NCI-H460 (cell line): ENCODE results near the gene SPTA1. TPM values are rescaled to one million over a fixed set of nuclear protein-coding genes. Genes with fewer than 3 reads are reported as not detected.

Experiments
- DNase-seq: peaks from one replicate; pipeline ENCODE4 v3.0.0-alpha.2; 2016; ENCODE audit warnings: low read depth; ENCODE audit errors: extremely low read depth
- total RNA-seq: library from RNA; depleted of rRNA; stranded (reverse); fragments of >200 nt; shearing (Covaris generic); gene quantifications from 2 replicates; pipeline ENCODE4 v1.2.3, GENCODE V29; 2014; rRNA removed

The SPTA1 gene
- total RNA-seq, 1 experiment from 2014 or later, result 1.1 TPM

GRCh38 chr1:158583962-158584361 lies 102.6 kb downstream of the SPTA1 start:
- no peak for DNase-seq

GRCh38 chr1:158579733-158580132 lies 106.8 kb downstream of the SPTA1 start, which contains the start of gene OR10X1:
Gene OR10X1 (minus strand): TSS chr1:158579899. CDS start chr1:158579899, 0 bp downstream.
- DNase-seq, result no peak

GRCh38 chr1:158577561-158577960 lies 109.0 kb downstream of the SPTA1 start:
- no peak for DNase-seq

- no peak for DNase-seq
Observed at GRCh38 chr1:158572226-158572625, 114.3 kb downstream of the SPTA1 start.

- DNase-seq, result no peak
Observed at GRCh38 chr1:158570480-158570879, 116.0 kb downstream of the SPTA1 start, which contains the start of gene OR6P1. Gene OR6P1 (minus strand): TSS chr1:158570580. CDS start chr1:158563604, 6,976 bp downstream.

GRCh38 chr1:158564608-158565007 lies 121.9 kb downstream of the SPTA1 start:
- DNase-seq, result no peak

GRCh38 chr1:158563853-158564252 lies 122.7 kb downstream of the SPTA1 start:
- DNase-seq, result no peak

Other genes with a start within 250 kb of the SPTA1 start
- not detected in 2 replicates for gene OR10K1, start 224.9 kb downstream of the SPTA1 start, total RNA-seq
- not detected in 2 replicates for gene OR10R2, start 214.5 kb downstream of the SPTA1 start, total RNA-seq
- not detected in 2 replicates for gene OR6Y1, start 132.3 kb downstream of the SPTA1 start, total RNA-seq
- not detected in 2 replicates for gene OR6P1, start 116.1 kb downstream of the SPTA1 start, total RNA-seq
- not detected in 2 replicates for gene OR10X1, start 106.8 kb downstream of the SPTA1 start, total RNA-seq
- not detected in 2 replicates for gene OR10Z1, start 81.4 kb downstream of the SPTA1 start, total RNA-seq
- not detected in 2 replicates for gene OR6K2, start 13.9 kb upstream of the SPTA1 start, total RNA-seq
- gene OR6K3, start 34.0 kb upstream of the SPTA1 start, total RNA-seq, result not detected in 2 replicates
- gene OR6K6, start 68.0 kb upstream of the SPTA1 start, total RNA-seq, result not detected in 2 replicates
- gene OR6N1, start 85.5 kb upstream of the SPTA1 start, total RNA-seq, result not detected in 2 replicates
- gene OR6N2, start 94.5 kb upstream of the SPTA1 start, total RNA-seq, result not detected in 2 replicates
- gene MNDA, start 144.6 kb upstream of the SPTA1 start, total RNA-seq, result not detected in 2 replicates
- gene PYHIN1, start 244.8 kb upstream of the SPTA1 start, total RNA-seq, result not detected in 2 replicates